ENCODE data around the gene SLC7A1.

GRCh38 chr13:29593605-29594297 is 1.7 kb downstream of the SLC7A1 start:
- TF ChIP-seq, protein P1, sequence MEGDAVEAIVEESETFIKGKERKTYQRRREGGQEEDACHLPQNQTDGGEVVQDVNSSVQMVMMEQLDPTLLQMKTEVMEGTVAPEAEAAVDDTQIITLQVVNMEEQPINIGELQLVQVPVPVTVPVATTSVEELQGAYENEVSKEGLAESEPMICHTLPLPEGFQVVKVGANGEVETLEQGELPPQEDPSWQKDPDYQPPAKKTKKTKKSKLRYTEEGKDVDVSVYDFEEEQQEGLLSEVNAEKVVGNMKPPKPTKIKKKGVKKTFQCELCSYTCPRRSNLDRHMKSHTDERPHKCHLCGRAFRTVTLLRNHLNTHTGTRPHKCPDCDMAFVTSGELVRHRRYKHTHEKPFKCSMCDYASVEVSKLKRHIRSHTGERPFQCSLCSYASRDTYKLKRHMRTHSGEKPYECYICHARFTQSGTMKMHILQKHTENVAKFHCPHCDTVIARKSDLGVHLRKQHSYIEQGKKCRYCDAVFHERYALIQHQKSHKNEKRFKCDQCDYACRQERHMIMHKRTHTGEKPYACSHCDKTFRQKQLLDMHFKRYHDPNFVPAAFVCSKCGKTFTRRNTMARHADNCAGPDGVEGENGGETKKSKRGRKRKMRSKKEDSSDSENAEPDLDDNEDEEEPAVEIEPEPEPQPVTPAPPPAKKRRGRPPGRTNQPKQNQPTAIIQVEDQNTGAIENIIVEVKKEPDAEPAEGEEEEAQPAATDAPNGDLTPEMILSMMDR (IDR thresholded peaks at IDR 0.05) = no peak
- no peak for TF ChIP-seq POLR2A (IDR thresholded peaks at IDR 0.05)
